ENCODE results near the gene PTPRN2. TPM values are rescaled to one million over a fixed set of nuclear protein-coding genes. Genes with fewer than 3 reads are reported as not detected.
"Not testable (repeated sequence)": the region's sequence is repeated elsewhere in the genome, so short reads cannot be mapped to it uniquely, and the experiment has no call there.

Gene PTPRN2
- total and polyA plus RNA-seq, 2 donors, result 1.7 to 1.9 TPM

GRCh38 chr7:158052381-158053060 lies 535.1 kb downstream of the PTPRN2 start:
- Histone ChIP-seq H3K36me3 (ENCODE audit: control insufficient read depth in 2 of 2, insufficient read depth in 2 of 2, low read length in 1 of 2) (no peaks in the 10 kb centered on the region), H3K9me3 (ENCODE audit: control insufficient read depth in 2 of 2, insufficient read depth in 1 of 2, low read length in 1 of 2) (peaks cover 0 to 17% of the 10 kb centered on the region in 2 donors), H3K27ac (ENCODE audit: low read depth in 1 of 2, low read length in 1 of 2) (no peak overlapping the region), H3K4me3 (ENCODE audit: low read length in 2 of 2) (no peak overlapping the region), H3K4me1 (ENCODE audit: control insufficient read depth in 2 of 2, insufficient read depth in 2 of 2, low read length in 2 of 2) (no peaks in the 10 kb centered on the region), H3K27me3 (ENCODE audit: control insufficient read depth in 2 of 2, insufficient read depth in 1 of 2, low read length in 1 of 2) (no peaks in the 10 kb centered on the region)
- WGBS, result 89% methylated on average over 24 of the region's 24 CpGs
- DNase-seq (ENCODE audit: low read depth in 6 of 9, low spot score in 9 of 9), result no peak

GRCh38 chr7:158051776-158052175 lies 535.8 kb downstream of the PTPRN2 start:
- Histone ChIP-seq H3K27me3 (ENCODE audit: control insufficient read depth in 2 of 2, insufficient read depth in 1 of 2, low read length in 1 of 2) (no peaks in the 10 kb centered on the region), H3K4me3 (ENCODE audit: low read length in 2 of 2) (no peak overlapping the region), H3K27ac (ENCODE audit: low read depth in 1 of 2, low read length in 1 of 2) (no peak overlapping the region), H3K9me3 (ENCODE audit: control insufficient read depth in 2 of 2, insufficient read depth in 1 of 2, low read length in 1 of 2) (peaks cover 0 to 10% of the 10 kb centered on the region in 2 donors), H3K36me3 (ENCODE audit: control insufficient read depth in 2 of 2, insufficient read depth in 2 of 2, low read length in 1 of 2) (no peaks in the 10 kb centered on the region), H3K4me1 (ENCODE audit: control insufficient read depth in 2 of 2, insufficient read depth in 2 of 2, low read length in 2 of 2) (no peaks in the 10 kb centered on the region)
- no peak for DNase-seq (ENCODE audit: low read depth in 6 of 9, low spot score in 9 of 9)
- 80% methylated on average over 6 of the region's 6 CpGs for WGBS

- H3K4me3 ChIP-seq (ENCODE audit: low read length in 2 of 2), result no peak overlapping the region
These were observed 536.5 kb downstream of the PTPRN2 start for GRCh38 chr7:158050978-158051651.

GRCh38 chr7:158050441-158050977 lies 537.1 kb downstream of the PTPRN2 start:
- no peaks in the 10 kb centered on the region for H3K27me3 ChIP-seq (ENCODE audit: control insufficient read depth in 2 of 2, insufficient read depth in 1 of 2, low read length in 1 of 2)
- H3K4me3 ChIP-seq (ENCODE audit: low read length in 2 of 2), result no peak overlapping the region
- no peak overlapping the region for H3K27ac ChIP-seq (ENCODE audit: low read depth in 1 of 2, low read length in 1 of 2)
- no peaks in the 10 kb centered on the region for H3K9me3 ChIP-seq (ENCODE audit: control insufficient read depth in 2 of 2, insufficient read depth in 1 of 2, low read length in 1 of 2)
- no peaks in the 10 kb centered on the region for H3K36me3 ChIP-seq (ENCODE audit: control insufficient read depth in 2 of 2, insufficient read depth in 2 of 2, low read length in 1 of 2)
- no peaks in the 10 kb centered on the region for H3K4me1 ChIP-seq (ENCODE audit: control insufficient read depth in 2 of 2, insufficient read depth in 2 of 2, low read length in 2 of 2)
- no peak for DNase-seq (ENCODE audit: low read depth in 6 of 9, low spot score in 9 of 9)
- WGBS, result 80% methylated on average over 10 of the region's 10 CpGs

More at GRCh38 chr7:158050978-158051651, 536.5 kb downstream of the PTPRN2 start:
- DNase-seq (ENCODE audit: low read depth in 6 of 9, low spot score in 9 of 9), result no peak
- Histone ChIP-seq H3K27me3 (ENCODE audit: control insufficient read depth in 2 of 2, insufficient read depth in 1 of 2, low read length in 1 of 2) (no peaks in the 10 kb centered on the region), H3K4me1 (ENCODE audit: control insufficient read depth in 2 of 2, insufficient read depth in 2 of 2, low read length in 2 of 2) (no peaks in the 10 kb centered on the region), H3K9me3 (ENCODE audit: control insufficient read depth in 2 of 2, insufficient read depth in 1 of 2, low read length in 1 of 2) (peaks cover 0 to 4% of the 10 kb centered on the region in 2 donors), H3K36me3 (ENCODE audit: control insufficient read depth in 2 of 2, insufficient read depth in 2 of 2, low read length in 1 of 2) (no peaks in the 10 kb centered on the region), H3K27ac (ENCODE audit: low read depth in 1 of 2, low read length in 1 of 2) (no peak overlapping the region)
- 85% methylated on average over 10 of the region's 10 CpGs for WGBS

- no peaks in the 10 kb centered on the region for H3K9me3 ChIP-seq (ENCODE audit: control insufficient read depth in 2 of 2, insufficient read depth in 1 of 2, low read length in 1 of 2)
- no peak overlapping the region for H3K27ac ChIP-seq (ENCODE audit: low read depth in 1 of 2, low read length in 1 of 2)
- no peak overlapping the region for H3K4me3 ChIP-seq (ENCODE audit: low read length in 2 of 2)
- no peaks in the 10 kb centered on the region for H3K4me1 ChIP-seq (ENCODE audit: control insufficient read depth in 2 of 2, insufficient read depth in 2 of 2, low read length in 2 of 2)
- DNase-seq (ENCODE audit: low read depth in 6 of 9, low spot score in 9 of 9), result no peak
- 88% methylated on average over 8 of the region's 8 CpGs for WGBS
- no peaks in the 10 kb centered on the region for H3K36me3 ChIP-seq (ENCODE audit: control insufficient read depth in 2 of 2, insufficient read depth in 2 of 2, low read length in 1 of 2)
- H3K27me3 ChIP-seq (ENCODE audit: control insufficient read depth in 2 of 2, insufficient read depth in 1 of 2, low read length in 1 of 2), result no peaks in the 10 kb centered on the region
These were observed 538.4 kb downstream of the PTPRN2 start for GRCh38 chr7:158049271-158049670.

GRCh38 chr7:158048569-158048968 lies 539.1 kb downstream of the PTPRN2 start:
- no peak overlapping the region for H3K27ac ChIP-seq (ENCODE audit: low read depth in 1 of 2, low read length in 1 of 2)
- 76% methylated on average over 1 of the region's 1 CpG for WGBS
- no peaks in the 10 kb centered on the region for H3K27me3 ChIP-seq (ENCODE audit: control insufficient read depth in 2 of 2, insufficient read depth in 1 of 2, low read length in 1 of 2)
- no peaks in the 10 kb centered on the region for H3K4me1 ChIP-seq (ENCODE audit: control insufficient read depth in 2 of 2, insufficient read depth in 2 of 2, low read length in 2 of 2)
- no peaks in the 10 kb centered on the region for H3K9me3 ChIP-seq (ENCODE audit: control insufficient read depth in 2 of 2, insufficient read depth in 1 of 2, low read length in 1 of 2)
- H3K4me3 ChIP-seq (ENCODE audit: low read length in 2 of 2), result no peak overlapping the region
- no peak for DNase-seq (ENCODE audit: low read depth in 6 of 9, low spot score in 9 of 9)
- no peaks in the 10 kb centered on the region for H3K36me3 ChIP-seq (ENCODE audit: control insufficient read depth in 2 of 2, insufficient read depth in 2 of 2, low read length in 1 of 2)

- 91% methylated on average over 14 of the region's 14 CpGs for WGBS
- Histone ChIP-seq H3K27me3 (ENCODE audit: control insufficient read depth in 2 of 2, insufficient read depth in 1 of 2, low read length in 1 of 2) (no peaks in the 10 kb centered on the region), H3K27ac (ENCODE audit: low read depth in 1 of 2, low read length in 1 of 2) (no peak overlapping the region), H3K4me3 (ENCODE audit: low read length in 2 of 2) (no peak overlapping the region), H3K9me3 (ENCODE audit: control insufficient read depth in 2 of 2, insufficient read depth in 1 of 2, low read length in 1 of 2) (no peaks in the 10 kb centered on the region), H3K36me3 (ENCODE audit: control insufficient read depth in 2 of 2, insufficient read depth in 2 of 2, low read length in 1 of 2) (no peaks in the 10 kb centered on the region), H3K4me1 (ENCODE audit: control insufficient read depth in 2 of 2, insufficient read depth in 2 of 2, low read length in 2 of 2) (no peaks in the 10 kb centered on the region)
- DNase-seq (ENCODE audit: low read depth in 6 of 9, low spot score in 9 of 9), result no peak
These were observed 540.1 kb downstream of the PTPRN2 start for GRCh38 chr7:158047391-158048059.

- 92% methylated on average over 12 of the region's 12 CpGs for WGBS
- H3K36me3 ChIP-seq (ENCODE audit: control insufficient read depth in 2 of 2, insufficient read depth in 2 of 2, low read length in 1 of 2); DNase-seq (ENCODE audit: low read depth in 6 of 9, low spot score in 9 of 9); H3K9me3 ChIP-seq (ENCODE audit: control insufficient read depth in 2 of 2, insufficient read depth in 1 of 2, low read length in 1 of 2); H3K27me3 ChIP-seq (ENCODE audit: control insufficient read depth in 2 of 2, insufficient read depth in 1 of 2, low read length in 1 of 2); H3K27ac ChIP-seq (ENCODE audit: low read depth in 1 of 2, low read length in 1 of 2); H3K4me3 ChIP-seq (ENCODE audit: low read length in 2 of 2); H3K4me1 ChIP-seq (ENCODE audit: control insufficient read depth in 2 of 2, insufficient read depth in 2 of 2, low read length in 2 of 2): not testable (repeated sequence)
These were observed 541.4 kb downstream of the PTPRN2 start for GRCh38 chr7:158046246-158046645.

GRCh38 chr7:158044482-158044823 lies 543.2 kb downstream of the PTPRN2 start:
- no peak overlapping the region for H3K27ac ChIP-seq (ENCODE audit: low read depth in 1 of 2, low read length in 1 of 2)
- no peaks in the 10 kb centered on the region for H3K36me3 ChIP-seq (ENCODE audit: control insufficient read depth in 2 of 2, insufficient read depth in 2 of 2, low read length in 1 of 2)
- no peak for DNase-seq (ENCODE audit: low read depth in 6 of 9, low spot score in 9 of 9)
- H3K4me3 ChIP-seq (ENCODE audit: low read length in 2 of 2), result no peak overlapping the region
- WGBS, result 70% methylated on average over 6 of the region's 6 CpGs
- no peaks in the 10 kb centered on the region for H3K27me3 ChIP-seq (ENCODE audit: control insufficient read depth in 2 of 2, insufficient read depth in 1 of 2, low read length in 1 of 2)
- H3K9me3 ChIP-seq (ENCODE audit: control insufficient read depth in 2 of 2, insufficient read depth in 1 of 2, low read length in 1 of 2), result no peaks in the 10 kb centered on the region
- H3K4me1 ChIP-seq (ENCODE audit: control insufficient read depth in 2 of 2, insufficient read depth in 2 of 2, low read length in 2 of 2), result no peaks in the 10 kb centered on the region

Data from thymus (tissue), 11 donors.